Stomach (tissue), 4 donors: ENCODE measurements around the gene CDK9.

Experiments used
- POLR2A ChIP-seq, 4 donors: fragments of 450-650 bp; IDR thresholded peaks; one replicate each; pipeline ENCODE4 v1.6.1; 2016; ENCODE audit warnings: antibody characterized with exemption in 4 of 4, control low read depth in 2 of 4, mild to moderate bottlenecking in 1 of 4, moderate library complexity in 1 of 4
- TF ChIP-seq, protein P1 (sequence below), 7 experiments: fragments of 450-650 bp in 4 of 7; fragments of 200-600 bp in 3 of 7; sonication (generic) in 3 of 7; IDR thresholded peaks; one replicate each; pipeline ENCODE4 v1.5.1; 2016 to 2019; ENCODE audit warnings: antibody characterized with exemption in 7 of 7, control low read depth in 2 of 7, mild to moderate bottlenecking in 1 of 7

DNA sequence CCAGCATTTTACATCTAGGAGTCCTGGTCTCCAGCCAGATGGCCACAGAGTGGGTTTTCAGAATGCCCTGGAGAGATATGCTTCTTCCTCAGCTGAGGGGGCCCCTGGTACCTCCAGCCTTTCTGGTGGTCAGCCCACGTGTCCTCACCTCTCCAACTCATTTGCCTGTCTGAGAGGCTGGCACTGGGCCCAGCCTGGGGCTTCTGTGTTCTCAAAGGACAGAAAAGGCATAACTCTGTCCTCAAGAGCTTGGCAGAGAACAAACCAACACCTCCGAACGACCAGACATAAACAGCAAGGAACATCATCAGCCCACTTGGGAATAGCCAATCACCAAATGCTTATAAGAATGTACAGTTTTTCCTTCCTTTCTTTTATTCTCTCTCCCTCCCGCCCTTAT lies 51.5 kb downstream of the CDK9 start:
- TF ChIP-seq, protein P1, sequence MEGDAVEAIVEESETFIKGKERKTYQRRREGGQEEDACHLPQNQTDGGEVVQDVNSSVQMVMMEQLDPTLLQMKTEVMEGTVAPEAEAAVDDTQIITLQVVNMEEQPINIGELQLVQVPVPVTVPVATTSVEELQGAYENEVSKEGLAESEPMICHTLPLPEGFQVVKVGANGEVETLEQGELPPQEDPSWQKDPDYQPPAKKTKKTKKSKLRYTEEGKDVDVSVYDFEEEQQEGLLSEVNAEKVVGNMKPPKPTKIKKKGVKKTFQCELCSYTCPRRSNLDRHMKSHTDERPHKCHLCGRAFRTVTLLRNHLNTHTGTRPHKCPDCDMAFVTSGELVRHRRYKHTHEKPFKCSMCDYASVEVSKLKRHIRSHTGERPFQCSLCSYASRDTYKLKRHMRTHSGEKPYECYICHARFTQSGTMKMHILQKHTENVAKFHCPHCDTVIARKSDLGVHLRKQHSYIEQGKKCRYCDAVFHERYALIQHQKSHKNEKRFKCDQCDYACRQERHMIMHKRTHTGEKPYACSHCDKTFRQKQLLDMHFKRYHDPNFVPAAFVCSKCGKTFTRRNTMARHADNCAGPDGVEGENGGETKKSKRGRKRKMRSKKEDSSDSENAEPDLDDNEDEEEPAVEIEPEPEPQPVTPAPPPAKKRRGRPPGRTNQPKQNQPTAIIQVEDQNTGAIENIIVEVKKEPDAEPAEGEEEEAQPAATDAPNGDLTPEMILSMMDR (IDR thresholded peaks at IDR 0.05), result no peak
- TF ChIP-seq POLR2A (IDR thresholded peaks at IDR 0.05), result no peak
